Mesenchymal stem cell (in vitro differentiated cells and primary cell): ENCODE measurements around the gene BCORL1.

Experiments used
- DNase-seq: peaks from one replicate; pipeline ENCODE4 v3.0.0-alpha.2; 2013
- H2AFZ ChIP-seq: one replicate; pipeline ENCODE4 v1.6.1; 2013; ENCODE audit warnings: low read depth, mild to moderate bottlenecking, control low read depth, inconsistent platforms, low read length, moderate library complexity
- H2AK5ac ChIP-seq: 2 replicates; pipeline ENCODE4 v1.6.1; 2013; ENCODE audit warnings: low read length, moderate library complexity, mild to moderate bottlenecking, inconsistent platforms; ENCODE audit not compliant: severe bottlenecking
- H2BK120ac ChIP-seq: one replicate; pipeline ENCODE4 v1.6.1; 2013; ENCODE audit warnings: low read depth, mild to moderate bottlenecking, inconsistent platforms, low read length, moderate library complexity
- H2BK12ac ChIP-seq, 2 experiments: one replicate each; pipeline ENCODE4 v1.6.1; 2013; ENCODE audit warnings: inconsistent platforms in 2 of 2, low read length in 2 of 2, mild to moderate bottlenecking in 2 of 2, moderate library complexity in 2 of 2, control low read depth in 1 of 2
- H2BK15ac ChIP-seq: one replicate; pipeline ENCODE4 v1.6.1; 2013; ENCODE audit warnings: mild to moderate bottlenecking, low read depth, inconsistent platforms; ENCODE audit not compliant: poor library complexity, severe bottlenecking
- H2BK5ac ChIP-seq: 2 replicates; pipeline ENCODE4 v1.6.1; 2013; ENCODE audit warnings: low read depth, mild to moderate bottlenecking, low read length, control low read depth, inconsistent platforms; ENCODE audit not compliant: poor library complexity, severe bottlenecking
- H3K14ac ChIP-seq, 2 experiments: one replicate each; pipeline ENCODE4 v1.6.1; 2013; ENCODE audit warnings: inconsistent platforms in 2 of 2, low read length in 2 of 2, control low read depth in 1 of 2, mild to moderate bottlenecking in 1 of 2, moderate library complexity in 1 of 2
- H3K18ac ChIP-seq, 2 experiments: one replicate each; pipeline ENCODE4 v1.6.1; 2013; ENCODE audit warnings: inconsistent platforms in 2 of 2, low read length in 2 of 2, control low read depth in 1 of 2, low read depth in 1 of 2, mild to moderate bottlenecking in 1 of 2
- H3K23ac ChIP-seq, 2 experiments: one replicate each; pipeline ENCODE4 v1.6.1; 2013; ENCODE audit warnings: inconsistent platforms in 2 of 2, low read length in 2 of 2, mild to moderate bottlenecking in 2 of 2, moderate library complexity in 2 of 2, control low read depth in 1 of 2
- H3K27ac ChIP-seq: 2 replicates; pipeline ENCODE4 v1.5.1; 2013; ENCODE audit warnings: mild to moderate bottlenecking, moderate library complexity, low read length, control low read depth, inconsistent platforms; ENCODE audit not compliant: poor library complexity, severe bottlenecking
- H3K27me3 ChIP-seq, 2 experiments: 2 replicates each; pipeline versions ENCODE4 v1.6.1 to v1.7.0; 2013; ENCODE audit warnings: low read length in 2 of 2, mild to moderate bottlenecking in 2 of 2, moderate library complexity in 2 of 2, control low read depth in 1 of 2, inconsistent platforms in 1 of 2; ENCODE audit not compliant: control insufficient read depth in 1 of 2, insufficient read depth in 1 of 2
- H3K36me3 ChIP-seq, 2 experiments: 2 replicates each; pipeline versions ENCODE4 v1.6.1 to v1.7.0; 2013; ENCODE audit warnings: low read length in 2 of 2, control low read depth in 1 of 2, inconsistent platforms in 1 of 2, low read depth in 1 of 2, mild to moderate bottlenecking in 1 of 2; ENCODE audit not compliant: insufficient read depth in 2 of 2, control insufficient read depth in 1 of 2
- H3K4ac ChIP-seq, 2 experiments: one replicate each; pipeline ENCODE4 v1.6.1; 2013; ENCODE audit warnings: inconsistent platforms in 2 of 2, low read length in 2 of 2, mild to moderate bottlenecking in 2 of 2, moderate library complexity in 2 of 2, control low read depth in 1 of 2, low read depth in 1 of 2
- H3K4me1 ChIP-seq: 2 replicates; pipeline ENCODE4 v1.6.1; 2013; ENCODE audit warnings: low read depth, low read length, control low read depth; ENCODE audit not compliant: control insufficient read depth, insufficient read depth
- H3K4me2 ChIP-seq: 2 replicates; pipeline ENCODE4 v1.6.1; 2013; ENCODE audit warnings: low read length, mild to moderate bottlenecking, inconsistent platforms; ENCODE audit not compliant: poor library complexity, severe bottlenecking
- H3K4me3 ChIP-seq, 2 experiments: 2 replicates each; pipeline versions ENCODE4 v1.5.1 to v1.7.0; 2013; ENCODE audit warnings: low read length in 2 of 2, mild to moderate bottlenecking in 2 of 2, control low read depth in 1 of 2, low read depth in 1 of 2; ENCODE audit not compliant: insufficient read depth in 1 of 2
- H3K79me1 ChIP-seq: replicated peaks from 2 replicates; pipeline ENCODE4 v1.6.1; 2013; ENCODE audit warnings: mild to moderate bottlenecking, control low read depth, low read length, inconsistent platforms; ENCODE audit not compliant: poor library complexity, severe bottlenecking
- H3K9ac ChIP-seq: 2 replicates; pipeline ENCODE4 v1.7.0; 2013; ENCODE audit warnings: mild to moderate bottlenecking, low read length, moderate library complexity
- H3K9me3 ChIP-seq: 2 replicates; pipeline ENCODE4 v1.7.0; 2013; ENCODE audit warnings: mild to moderate bottlenecking, low read length; ENCODE audit not compliant: control insufficient read depth
- H4K8ac ChIP-seq: one replicate; pipeline ENCODE4 v1.6.1; 2013; ENCODE audit warnings: inconsistent platforms, mild to moderate bottlenecking, low read length, moderate library complexity
- H4K91ac ChIP-seq: one replicate; pipeline ENCODE4 v1.6.1; 2013; ENCODE audit warnings: mild to moderate bottlenecking, low read length, inconsistent platforms
- WGBS: methylation state at CpG from one replicate; pipeline ENCODE4 v1.1.7; 2013; ENCODE audit warnings: mixed read lengths; 5-methylcytosine and 5-hydroxymethylcytosine counted together

BCORL1 gene

GRCh38 chrX:129934952-129935351 is 47.5 kb upstream of the BCORL1 start:
- H2AK5ac ChIP-seq = no peak overlapping the region
- H2BK120ac ChIP-seq = no peak overlapping the region
- no peak for DNase-seq
- H3K23ac ChIP-seq = no peak overlapping the region
- H2BK15ac ChIP-seq = no peak overlapping the region
- no peak overlapping the region for H2BK12ac ChIP-seq
- H3K14ac ChIP-seq = no peak overlapping the region
- no peaks in the 10 kb centered on the region for H3K79me1 ChIP-seq
- H3K27me3 ChIP-seq = peaks cover 47 to 54% of the 10 kb centered on the region in 2 experiments
- H2BK5ac ChIP-seq = no peak overlapping the region
- H4K8ac ChIP-seq = no peak overlapping the region
- H3K4me2 ChIP-seq = no peak overlapping the region
- no peak overlapping the region for H3K27ac ChIP-seq
- 44% methylated on average over 5 of the region's 5 CpGs for WGBS
- no peaks in the 10 kb centered on the region for H3K36me3 ChIP-seq
- H4K91ac ChIP-seq = no peak overlapping the region
- no peak overlapping the region for H3K9ac ChIP-seq
- peaks cover 3% of the 10 kb centered on the region for H3K4me1 ChIP-seq
- H3K4me3 ChIP-seq = no peak overlapping the region
- H3K9me3 ChIP-seq = no peaks in the 10 kb centered on the region
- H3K4ac ChIP-seq = no peak overlapping the region
- no peak overlapping the region for H3K18ac ChIP-seq
- H2AFZ ChIP-seq = no peak overlapping the region

GRCh38 chrX:129938081-129938480 is 44.4 kb upstream of the BCORL1 start:
- Histone ChIP-seq H3K79me1 (no peaks in the 10 kb centered on the region), H3K4me2 (no peak overlapping the region), H2BK5ac (no peak overlapping the region), H4K8ac (no peak overlapping the region), H2BK15ac (no peak overlapping the region), H3K4me1 (peaks cover under 1% of the 10 kb centered on the region), H3K36me3 (no peaks in the 10 kb centered on the region), H2BK120ac (no peak overlapping the region), H2AK5ac (no peak overlapping the region), H3K4ac (no peak overlapping the region), H3K27me3 (peaks cover 54 to 62% of the 10 kb centered on the region in 2 experiments), H3K9me3 (no peaks in the 10 kb centered on the region), H2AFZ (no peak overlapping the region), H3K23ac (no peak overlapping the region), H3K18ac (no peak overlapping the region), H4K91ac (no peak overlapping the region), H3K4me3 (no peak overlapping the region), H2BK12ac (no peak overlapping the region), H3K9ac (no peak overlapping the region), H3K14ac (no peak overlapping the region), H3K27ac (no peak overlapping the region)
- WGBS = 8% methylated on average over 4 of the region's 4 CpGs
- DNase-seq = no peak

GRCh38 chrX:129939986-129940385 is 42.4 kb upstream of the BCORL1 start:
- Histone ChIP-seq H2BK120ac (no peak overlapping the region), H3K36me3 (no peaks in the 10 kb centered on the region), H3K27me3 (peaks cover 43 to 52% of the 10 kb centered on the region in 2 experiments), H3K23ac (no peak overlapping the region), H2AK5ac (no peak overlapping the region), H3K4me1 (no peaks in the 10 kb centered on the region), H2BK12ac (no peak overlapping the region), H4K91ac (no peak overlapping the region), H3K4ac (no peak overlapping the region), H3K18ac (no peak overlapping the region), H2BK5ac (no peak overlapping the region), H3K4me2 (no peak overlapping the region), H3K4me3 (no peak overlapping the region), H4K8ac (no peak overlapping the region), H3K27ac (no peak overlapping the region), H3K9ac (no peak overlapping the region), H2AFZ (no peak overlapping the region), H2BK15ac (no peak overlapping the region), H3K79me1 (no peaks in the 10 kb centered on the region), H3K14ac (no peak overlapping the region), H3K9me3 (no peaks in the 10 kb centered on the region)
- WGBS = 10% methylated on average over 7 of the region's 8 CpGs
- DNase-seq = no peak

DNA sequence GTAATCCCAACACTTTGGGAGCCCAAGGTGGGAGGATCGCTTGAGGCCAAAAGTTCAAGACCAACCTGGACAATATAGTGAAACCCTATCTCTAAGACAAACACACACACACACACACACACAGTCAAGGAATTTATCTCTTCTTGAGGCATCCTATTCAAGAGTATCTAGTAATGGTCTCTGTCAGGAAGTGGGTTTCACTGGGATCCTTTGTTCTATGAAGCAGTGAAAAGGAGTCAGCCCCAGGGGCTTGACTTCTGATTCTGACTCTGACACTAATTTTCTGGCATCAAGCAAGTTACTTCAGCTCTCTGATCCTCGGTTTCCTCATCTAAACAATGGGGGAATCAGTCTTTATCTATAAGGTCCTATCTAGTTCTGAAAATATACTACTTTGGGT is 41.7 kb upstream of the BCORL1 start:
- DNase-seq = no peak
- no peak overlapping the region for H4K8ac ChIP-seq
- no peak overlapping the region for H3K4ac ChIP-seq
- no peaks in the 10 kb centered on the region for H3K79me1 ChIP-seq
- H2BK12ac ChIP-seq = no peak overlapping the region
- no CpG with 5 or more reads among the region's 2 CpGs for WGBS
- H3K9ac ChIP-seq = no peak overlapping the region
- H3K36me3 ChIP-seq = no peaks in the 10 kb centered on the region
- H2BK5ac ChIP-seq = no peak overlapping the region
- peaks cover 38 to 44% of the 10 kb centered on the region in 2 experiments for H3K27me3 ChIP-seq
- no peak overlapping the region for H3K27ac ChIP-seq
- no peak overlapping the region for H3K4me2 ChIP-seq
- H3K4me3 ChIP-seq = no peak overlapping the region
- no peak overlapping the region for H4K91ac ChIP-seq
- no peak overlapping the region for H2BK120ac ChIP-seq
- no peak overlapping the region for H3K18ac ChIP-seq
- no peak overlapping the region for H2AFZ ChIP-seq
- H3K9me3 ChIP-seq = no peaks in the 10 kb centered on the region
- no peak overlapping the region for H3K23ac ChIP-seq
- no peak overlapping the region for H2BK15ac ChIP-seq
- H3K14ac ChIP-seq = no peak overlapping the region
- H3K4me1 ChIP-seq = no peaks in the 10 kb centered on the region
- no peak overlapping the region for H2AK5ac ChIP-seq
